Activated CD4-positive, alpha-beta T cell treated with anti-CD3 and anti-CD28 coated beads for 24 hours (primary cell): ENCODE data around the gene CYP1A2.
A peak's percentile ranks its signal among the peaks of the same experiment; 100 is the strongest.

Experiments used
- DNase-seq, 2 donors: peaks; one replicate each; pipeline ENCODE4 v3.0.0-alpha.2; 2020; ENCODE audit warnings: low read depth in 2 of 2

CYP1A2 gene

GRCh38 chr15:74788683-74789151 is 40.1 kb downstream of the CYP1A2 start:
- no peak for DNase-seq

GRCh38 chr15:74789171-74789631 is 40.6 kb downstream of the CYP1A2 start:
- no peak for DNase-seq

GRCh38 chr15:74789741-74790079 is 41.1 kb downstream of the CYP1A2 start:
- DNase-seq, result no peak

- no peak for DNase-seq
These were observed 41.7 kb downstream of the CYP1A2 start for GRCh38 chr15:74790080-74790916.

GRCh38 chr15:74791007-74791406 is 42.4 kb downstream of the CYP1A2 start:
- DNase-seq, result no peak

- no peak for DNase-seq
These were observed 43.0 kb downstream of the CYP1A2 start for GRCh38 chr15:74791667-74792066.

- DNase-seq, result no peak
These were observed 43.8 kb downstream of the CYP1A2 start for GRCh38 chr15:74792227-74793016.

GRCh38 chr15:74793135-74794028 is 44.7 kb downstream of the CYP1A2 start:
- DNase-seq, result peak in 1 of 2 donors; percentile 56

GRCh38 chr15:74794248-74794969 is 45.8 kb downstream of the CYP1A2 start:
- no peak for DNase-seq

- no peak for DNase-seq
These were observed 46.3 kb downstream of the CYP1A2 start for GRCh38 chr15:74794970-74795349.

GRCh38 chr15:74795966-74796625 is 47.5 kb downstream of the CYP1A2 start:
- DNase-seq, result no peak

GRCh38 chr15:74798388-74799254 is 50.0 kb downstream of the CYP1A2 start:
- DNase-seq, result no peak

- no peak for DNase-seq
These were observed 50.7 kb downstream of the CYP1A2 start for GRCh38 chr15:74799255-74799855.

GRCh38 chr15:74799856-74800558 is 51.4 kb downstream of the CYP1A2 start:
- DNase-seq, result peak; percentile 79 to 80

- DNase-seq, result no peak
These were observed 52.0 kb downstream of the CYP1A2 start for GRCh38 chr15:74800559-74801094.

- DNase-seq, result no peak
These were observed 52.8 kb downstream of the CYP1A2 start for GRCh38 chr15:74801311-74801997.

GRCh38 chr15:74802290-74802689 is 53.6 kb downstream of the CYP1A2 start:
- no peak for DNase-seq
